ENCODE results near the gene ACD. TPM values are rescaled to one million over a fixed set of nuclear protein-coding genes. Genes with fewer than 3 reads are reported as not detected.
A peak's percentile ranks its signal among the peaks of the same experiment; 100 is the strongest.

ACD gene
- total and polyA plus RNA-seq, 12 donors = 6.9 to 15.0 (median 8.6) TPM

GRCh38 chr16:67685388-67686112 lies 25.5 kb upstream of the ACD start:
- TF ChIP-seq CTCF (IDR thresholded peaks at IDR 0.05) = no peak
- Histone ChIP-seq H3K27me3 (no peaks in the 10 kb centered on the region), H3K27ac (peak overlapping the region; percentile 3 to 79 (median 67)), H3K4me3 (no peak overlapping the region), H3K4me1 (peaks cover 0 to 23% (median 16%) of the 10 kb centered on the region in 9 donors), H3K9me3 (no peaks in the 10 kb centered on the region), H3K36me3 (peaks cover 0 to 47% (median 7%) of the 10 kb centered on the region in 9 donors)
- DNase-seq (no peak), ATAC-seq (peak in 2 of 8 donors; percentile 15 to 30)
- intact Hi-C loops (cut with DNase I) = no loop called here
- 85 to 86% methylated on average over 17 of the region's 17 CpGs for WGBS, 2 donors

GRCh38 chr16:67683767-67684166 lies 23.7 kb upstream of the ACD start:
- Histone ChIP-seq H3K4me1 (peaks cover 0 to 23% (median 16%) of the 10 kb centered on the region in 9 donors), H3K27ac (peak overlapping the region in 2 of 10 donors; percentile 44 to 79), H3K27me3 (no peaks in the 10 kb centered on the region), H3K9me3 (no peaks in the 10 kb centered on the region), H3K36me3 (peaks cover 0 to 53% (median 7%) of the 10 kb centered on the region in 9 donors), H3K4me3 (no peak overlapping the region)
- ATAC-seq (no peak), DNase-seq (no peak)
- whole genome bisulfite sequencing, 2 donors = 98 to 99% methylated on average over 4 of the region's 4 CpGs
- no peak for TF ChIP-seq CTCF (IDR thresholded peaks at IDR 0.05)
- intact Hi-C loops (cut with DNase I) = loop anchor here in 1 of 10 donors (5.0 kb wide), 1 partner anchor 34 kb away; the partner anchor contains the start of gene GFOD2

GRCh38 chr16:67679935-67680897 lies 20.2 kb upstream of the ACD start:
- Histone ChIP-seq H3K9me3 (no peaks in the 10 kb centered on the region), H3K4me3 (no peak overlapping the region), H3K27ac (no peak overlapping the region), H3K4me1 (peaks cover 0 to 26% (median 6%) of the 10 kb centered on the region in 9 donors), H3K27me3 (no peaks in the 10 kb centered on the region), H3K36me3 (peaks cover 0 to 59% (median 7%) of the 10 kb centered on the region in 9 donors)
- DNase-seq (no peak), ATAC-seq (no peak)
- WGBS, 2 donors = 95 to 96% methylated on average over 10 of the region's 10 CpGs
- intact Hi-C loops (cut with DNase I) = loop anchor here in 8 of 10 donors (5.0 to 10.0 kb wide), 8 partner anchors 32 to 385 kb away; partner anchors contain the start of genes GFOD2 (in 2 of the 8), RANBP10 (in 2 of the 8), TSNAXIP1 (in 2 of the 8) and CENPT (in 1 of the 8)
- TF ChIP-seq CTCF (IDR thresholded peaks at IDR 0.05) = no peak
